ENCODE data around the gene IGSF9.
A peak's percentile ranks its signal among the peaks of the same experiment; 100 is the strongest.

The IGSF9 gene

GRCh38 chr1:159932296-159933285 is 12.8 kb downstream of the IGSF9 start:
- no peak for DNase-seq (ENCODE audit: low read depth)

- no peak for DNase-seq (ENCODE audit: low read depth)
Observed at GRCh38 chr1:159931795-159932173, 13.6 kb downstream of the IGSF9 start.

GRCh38 chr1:159931101-159931794 is 14.2 kb downstream of the IGSF9 start:
- DNase-seq (ENCODE audit: low read depth): no peak

GRCh38 chr1:159930634-159931033 is 14.8 kb downstream of the IGSF9 start:
- DNase-seq (ENCODE audit: low read depth): no peak

GRCh38 chr1:159930216-159930615 is 15.2 kb downstream of the IGSF9 start:
- DNase-seq (ENCODE audit: low read depth): no peak

GRCh38 chr1:159929155-159930051 is 16.0 kb downstream of the IGSF9 start:
- no peak for DNase-seq (ENCODE audit: low read depth)

GRCh38 chr1:159928491-159929050 is 16.8 kb downstream of the IGSF9 start:
- DNase-seq (ENCODE audit: low read depth): no peak

- DNase-seq (ENCODE audit: low read depth): no peak
Observed at GRCh38 chr1:159927849-159928431, 17.5 kb downstream of the IGSF9 start.

GRCh38 chr1:159927211-159927848 is 18.1 kb downstream of the IGSF9 start:
- no peak for DNase-seq (ENCODE audit: low read depth)

- DNase-seq (ENCODE audit: low read depth): no peak
Observed at GRCh38 chr1:159925719-159926078, 19.7 kb downstream of the IGSF9 start.

GRCh38 chr1:159924791-159925718 is 20.4 kb downstream of the IGSF9 start, which contains the start of gene TAGLN2:
Gene TAGLN2, minus strand, starts transcription at chr1:159925507. Its CDS starts 4,998 bp downstream, at chr1:159920509.
- DNase-seq (ENCODE audit: low read depth): peak; percentile 85

- DNase-seq (ENCODE audit: low read depth): peak; percentile 37
Observed at GRCh38 chr1:159924025-159924790, 21.2 kb downstream of the IGSF9 start.

GRCh38 chr1:159923203-159924024 is 22.0 kb downstream of the IGSF9 start:
- DNase-seq (ENCODE audit: low read depth): peak; percentile 73

- no peak for DNase-seq (ENCODE audit: low read depth)
Observed at GRCh38 chr1:159922511-159923202, 22.8 kb downstream of the IGSF9 start.

GRCh38 chr1:159921700-159922504 is 23.5 kb downstream of the IGSF9 start:
- DNase-seq (ENCODE audit: low read depth): no peak

GRCh38 chr1:159921251-159921650 is 24.2 kb downstream of the IGSF9 start:
- no peak for DNase-seq (ENCODE audit: low read depth)

GRCh38 chr1:159920651-159921050 is 24.8 kb downstream of the IGSF9 start:
- no peak for DNase-seq (ENCODE audit: low read depth)
